Head of caudate nucleus (tissue), 42 donors: ENCODE measurements around the gene PLSCR3.
"Not testable (repeated sequence)": the region's sequence is repeated elsewhere in the genome, so short reads cannot be mapped to it uniquely, and the experiment has no call there.

ENCODE experiments used
- DNase-seq, 42 donors: peaks; one replicate each; pipeline versions ENCODE4 v3.0.0 to v3.0.0-alpha.2; 2020 to 2021; ENCODE audit warnings: mixed read lengths in 7 of 42
- intact Hi-C: fragments of 100-400 bp; cut with DNase I; formaldehyde crosslinking; loops from one replicate; pipeline ENCODE4 v1.15.0; 2022

The PLSCR3 gene

GRCh38 chr17:7389924-7390910 lies 4.1 kb downstream of the PLSCR3 start:
- intact Hi-C loops: loop anchor here (5.0 kb wide), 1 partner anchor 38 kb away; the partner anchor contains the start of gene KCTD11
- DNase-seq: no peak

- no peak for DNase-seq
- intact Hi-C loops: no loop called here
Observed at GRCh38 chr17:7388856-7389255, 5.5 kb downstream of the PLSCR3 start.

- peak in 16 of 42 donors; percentile 8 to 84 (median 39) for DNase-seq
- intact Hi-C loops: no loop called here
Observed at GRCh38 chr17:7384489-7385081, 9.7 kb downstream of the PLSCR3 start.

GRCh38 chr17:7383742-7384488 lies 10.4 kb downstream of the PLSCR3 start:
- intact Hi-C loops: no loop called here
- peak in 41 of 42 donors; percentile 48 to 87 (median 72) for DNase-seq

- intact Hi-C loops: no loop called here
- no peak for DNase-seq
Observed at GRCh38 chr17:7383371-7383741, 11.0 kb downstream of the PLSCR3 start.

GRCh38 chr17:7382901-7383300 lies 11.4 kb downstream of the PLSCR3 start:
- no peak for DNase-seq
- intact Hi-C loops: no loop called here

GRCh38 chr17:7380855-7381683 lies 13.3 kb downstream of the PLSCR3 start, which contains the start of gene TNK1:
Gene TNK1, plus strand, starts transcription at chr17:7381089. Its CDS starts 1,838 bp downstream, at chr17:7382927.
- DNase-seq: no peak
- intact Hi-C loops: no loop called here

- intact Hi-C loops: no loop called here
- peak in 4 of 42 donors; percentile 8 to 37 (median 28) for DNase-seq
Observed at GRCh38 chr17:7380321-7380720, 14.0 kb downstream of the PLSCR3 start.

GRCh38 chr17:7379134-7379533 lies 15.2 kb downstream of the PLSCR3 start:
- intact Hi-C loops: no loop called here

GRCh38 chr17:7374353-7374752 lies 20.0 kb downstream of the PLSCR3 start:
- no peak for DNase-seq
- intact Hi-C loops: no loop called here

More at GRCh38 chr17:7379134-7379533, 15.2 kb downstream of the PLSCR3 start:
- DNase-seq: no peak

- DNase-seq: no peak
- intact Hi-C loops: no loop called here
Observed at GRCh38 chr17:7370853-7371252, 23.5 kb downstream of the PLSCR3 start.

GRCh38 chr17:7369825-7370224 lies 24.5 kb downstream of the PLSCR3 start:
- no peak for DNase-seq
- intact Hi-C loops: no loop called here

- DNase-seq, intact Hi-C loops: not testable (repeated sequence)
Observed at GRCh38 chr17:7368599-7368994, 25.7 kb downstream of the PLSCR3 start.

GRCh38 chr17:7367918-7368598 lies 26.3 kb downstream of the PLSCR3 start:
- intact Hi-C loops: no loop called here

GRCh38 chr17:7367083-7367482 lies 27.2 kb downstream of the PLSCR3 start:
- intact Hi-C loops: no loop called here
- no peak for DNase-seq

More at GRCh38 chr17:7367918-7368598, 26.3 kb downstream of the PLSCR3 start:
- peak in 14 of 42 donors; percentile 18 to 68 (median 48) for DNase-seq

- DNase-seq, intact Hi-C loops: not testable (repeated sequence)
Observed at GRCh38 chr17:7365963-7366362, 28.4 kb downstream of the PLSCR3 start.

GRCh38 chr17:7363311-7363710 lies 31.0 kb downstream of the PLSCR3 start:
- DNase-seq: no peak
- intact Hi-C loops: no loop called here

- intact Hi-C loops: no loop called here
- no peak for DNase-seq
Observed at GRCh38 chr17:7361906-7362305, 32.4 kb downstream of the PLSCR3 start.
